Renal cortex interstitium (tissue), 11 donors: Measurements from ENCODE around the gene PRR33. TPM values are rescaled to one million over a fixed set of nuclear protein-coding genes. Genes with fewer than 3 reads are reported as not detected.
"Not testable (repeated sequence)": the region's sequence is repeated elsewhere in the genome, so short reads cannot be mapped to it uniquely, and the experiment has no call there.

Experiments
- DNase-seq, 11 donors: peaks; one replicate each; pipeline ENCODE4 v3.0.0-alpha.2; 2013; ENCODE audit warnings: low read depth in 9 of 11, low spot score in 4 of 11; ENCODE audit errors: extremely low read depth in 1 of 11
- polyA plus RNA-seq, 3 donors: library from polyadenylated mRNA; unstranded; fragments of 120-200 nt; gene quantifications; one replicate each; pipeline ENCODE4 v1.2.1, GENCODE V29; 2013; ENCODE audit not compliant: insufficient read length in 3 of 3

Gene PRR33
- polyA plus RNA-seq, 3 donors: 0.29 to 0.32 TPM; not detected in 1

GRCh38 chr11:1894759-1895158 lies 3.1 kb upstream of the PRR33 start:
- DNase-seq: no peak

GRCh38 chr11:1893581-1894359 lies 2.1 kb upstream of the PRR33 start:
- DNase-seq: no peak

GRCh38 chr11:1892558-1892957 lies 863 bp upstream of the PRR33 start:
- DNase-seq: no peak

GRCh38 chr11:1892116-1892515 lies 421 bp upstream of the PRR33 start:
- no peak for DNase-seq

GRCh38 chr11:1890856-1891830 lies 552 bp downstream of the PRR33 start:
- no peak for DNase-seq

GRCh38 chr11:1889941-1890855 lies 1.5 kb downstream of the PRR33 start:
- DNase-seq: no peak

GRCh38 chr11:1889224-1889930 lies 2.3 kb downstream of the PRR33 start:
- DNase-seq: no peak

- no peak for DNase-seq
Observed at GRCh38 chr11:1888811-1889210, 2.9 kb downstream of the PRR33 start.

GRCh38 chr11:1888347-1888753 lies 3.3 kb downstream of the PRR33 start:
- no peak for DNase-seq

- DNase-seq: no peak
Observed at GRCh38 chr11:1887451-1888346, 4.0 kb downstream of the PRR33 start.

GRCh38 chr11:1886551-1886950 lies 5.1 kb downstream of the PRR33 start:
- DNase-seq: not testable (repeated sequence)

GRCh38 chr11:1884303-1884700 lies 7.4 kb downstream of the PRR33 start:
- no peak for DNase-seq

GRCh38 chr11:1883346-1884302 lies 8.1 kb downstream of the PRR33 start:
- DNase-seq: no peak

GRCh38 chr11:1882265-1883238 lies 9.1 kb downstream of the PRR33 start:
- DNase-seq: peak in 9 of 11 donors; percentile 58 to 82 (median 78)
